Germinal center (tissue), 1 donor: ENCODE results near the gene ANKRD12.
"Not testable (repeated sequence)": the region's sequence is repeated elsewhere in the genome, so short reads cannot be mapped to it uniquely, and the experiment has no call there.

Source experiments
- DNase-seq: peaks from one replicate; pipeline ENCODE4 v3.0.0; 2012; ENCODE audit warnings: mixed read lengths, low spot score

The ANKRD12 gene

DNA sequence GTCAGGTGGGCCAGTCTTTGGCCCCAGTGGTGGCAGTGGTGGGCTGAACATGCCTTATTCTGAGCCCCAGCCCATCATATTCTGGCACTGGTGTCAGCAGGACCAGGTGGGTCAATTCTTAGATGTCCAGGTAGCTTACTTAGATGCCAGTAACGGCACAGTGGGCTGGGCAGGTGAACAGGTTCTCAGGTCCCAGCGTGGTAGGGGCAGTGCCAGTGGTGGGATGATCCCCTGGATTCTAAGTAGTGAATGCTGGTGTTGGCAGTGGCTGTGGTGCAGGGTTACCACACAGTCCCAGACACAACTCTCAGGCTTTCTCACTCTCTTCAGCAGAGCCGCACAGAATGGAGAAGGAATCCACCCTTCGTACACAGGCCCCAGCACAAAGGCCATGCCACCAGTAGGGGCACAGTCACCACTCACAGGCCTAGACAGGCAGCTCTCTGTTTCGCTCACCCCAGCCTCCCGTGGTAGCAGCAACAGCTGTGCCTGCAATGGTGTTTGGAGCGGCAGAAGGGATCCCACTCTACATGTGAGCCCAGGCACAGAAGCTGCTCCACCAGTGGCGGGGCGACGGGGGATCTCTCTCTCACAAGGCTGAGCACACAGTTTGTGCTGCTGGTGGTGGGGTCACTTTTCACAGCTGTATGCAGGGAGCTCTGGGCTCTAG is 97.3 kb downstream of the ANKRD12 start:
- DNase-seq, result no peak

DNA sequence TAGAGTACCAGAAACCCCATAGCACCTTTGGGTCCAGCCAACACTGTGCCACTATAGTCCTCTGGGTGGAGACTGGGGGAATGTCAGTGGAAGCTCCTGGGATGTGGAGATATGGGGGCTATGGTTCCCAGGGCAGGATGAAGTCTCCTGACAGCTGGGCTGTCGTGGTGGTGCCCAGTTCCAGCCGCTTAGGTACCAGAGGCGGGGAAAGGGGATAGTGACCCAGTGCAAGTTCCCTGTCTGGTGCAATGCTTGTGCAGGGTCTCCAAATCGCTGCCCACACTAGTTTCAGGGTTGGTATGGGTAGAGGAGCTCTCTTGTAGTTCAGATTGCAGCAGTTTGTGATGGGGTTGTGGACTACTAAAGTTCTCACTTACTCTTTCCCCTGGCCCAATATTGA is 97.9 kb downstream of the ANKRD12 start:
- DNase-seq, result no peak

- no peak for DNase-seq
Measured at GRCh38 chr18:9237981-9238380, 101.4 kb downstream of the ANKRD12 start.

DNA sequence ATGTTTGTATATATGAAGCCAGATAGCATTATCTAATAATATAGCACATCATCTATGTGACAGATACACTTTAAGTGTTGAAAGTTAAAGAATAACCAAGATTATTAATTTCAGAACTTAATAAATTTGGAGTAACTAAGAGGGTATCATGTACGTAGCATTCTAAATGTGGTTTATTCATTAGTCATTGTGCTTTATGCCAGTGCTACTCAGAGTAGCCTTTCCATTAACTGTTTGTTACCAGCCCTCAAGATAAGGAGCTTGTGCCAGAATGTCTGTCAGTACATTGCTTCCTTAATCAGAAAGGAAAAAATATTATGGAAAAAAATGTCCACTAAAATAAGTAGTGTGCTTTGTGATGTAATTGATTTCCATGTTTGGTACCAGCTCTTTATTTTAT is 103.1 kb downstream of the ANKRD12 start:
- DNase-seq, result no peak

DNA sequence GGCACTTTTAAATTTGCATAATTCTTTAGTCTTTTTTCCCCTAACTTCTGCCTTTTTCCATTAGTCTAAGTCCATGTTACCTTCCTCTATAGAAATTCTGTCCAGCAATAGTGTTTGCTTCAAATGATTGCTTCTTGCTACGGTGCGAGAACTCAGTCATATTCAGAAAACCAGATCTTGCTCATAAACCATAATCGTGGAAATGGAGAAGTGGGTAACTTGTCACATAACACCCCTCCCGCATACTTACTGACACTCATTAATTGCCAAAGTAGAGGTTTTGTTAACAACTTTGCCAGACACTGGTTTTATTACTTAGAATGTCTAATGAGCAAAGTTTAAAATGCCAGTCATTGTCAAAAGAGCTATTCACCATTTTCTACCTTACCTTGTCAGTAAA is 103.7 kb downstream of the ANKRD12 start:
- DNase-seq, result no peak

DNA sequence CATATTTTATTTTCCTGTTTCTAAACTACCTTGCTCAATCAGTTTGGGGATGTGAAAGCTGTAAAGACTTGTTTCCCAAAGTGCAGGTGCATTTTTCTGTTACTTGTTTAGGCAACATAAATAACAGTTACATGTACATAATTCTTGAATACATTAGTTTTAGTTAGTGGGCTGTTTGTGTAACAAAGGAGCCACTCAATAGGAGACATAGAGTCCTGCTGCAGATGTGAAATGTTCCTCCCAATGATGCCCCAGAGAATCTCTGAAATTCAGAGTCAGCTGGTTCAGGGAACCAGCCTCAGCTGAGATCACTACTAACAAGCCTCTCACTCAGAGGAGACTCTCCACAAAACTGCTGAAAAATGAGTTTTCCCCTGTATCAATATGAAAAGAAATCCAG is 106.4 kb downstream of the ANKRD12 start:
- peak; percentile 18 for DNase-seq

GRCh38 chr18:9244376-9244775 is 107.8 kb downstream of the ANKRD12 start:
- DNase-seq, result no peak

GRCh38 chr18:9248661-9249060 is 112.1 kb downstream of the ANKRD12 start:
- no peak for DNase-seq

DNA sequence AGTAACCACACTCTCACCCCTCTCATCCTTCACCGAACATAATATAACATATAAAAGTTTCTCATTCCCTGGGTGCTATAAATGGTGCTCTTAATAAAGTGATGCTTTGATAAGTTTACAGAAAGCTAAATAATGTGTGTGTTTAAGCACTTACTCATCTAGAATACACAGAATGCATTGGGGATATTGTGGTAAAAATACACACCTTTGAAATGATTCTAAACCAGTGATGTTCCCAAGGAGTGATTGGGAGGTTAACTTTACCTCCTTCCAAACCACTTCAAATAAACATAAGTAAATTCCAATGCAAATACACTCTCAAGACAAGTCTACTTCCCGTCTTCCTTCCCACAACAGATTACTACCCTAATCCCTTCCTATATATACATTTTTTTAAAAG is 112.7 kb downstream of the ANKRD12 start:
- no peak for DNase-seq

DNA sequence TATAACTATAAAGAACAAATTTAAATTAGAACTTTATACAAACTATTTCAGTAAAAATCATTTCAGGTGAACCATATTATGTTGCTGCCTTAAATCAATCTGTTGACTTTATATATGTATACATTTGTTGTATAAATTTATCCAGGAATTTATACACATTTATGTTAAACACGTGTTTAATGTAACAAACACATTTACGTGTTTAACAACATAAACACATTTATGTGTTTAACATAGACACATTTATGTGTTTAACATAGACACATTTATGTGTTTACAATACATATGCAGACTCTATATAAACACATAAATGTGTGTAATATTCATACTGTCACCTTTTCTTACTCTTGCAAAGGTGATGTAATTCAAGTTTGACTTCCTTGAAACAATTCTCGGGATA is 122.6 kb downstream of the ANKRD12 start:
- no peak for DNase-seq

DNA sequence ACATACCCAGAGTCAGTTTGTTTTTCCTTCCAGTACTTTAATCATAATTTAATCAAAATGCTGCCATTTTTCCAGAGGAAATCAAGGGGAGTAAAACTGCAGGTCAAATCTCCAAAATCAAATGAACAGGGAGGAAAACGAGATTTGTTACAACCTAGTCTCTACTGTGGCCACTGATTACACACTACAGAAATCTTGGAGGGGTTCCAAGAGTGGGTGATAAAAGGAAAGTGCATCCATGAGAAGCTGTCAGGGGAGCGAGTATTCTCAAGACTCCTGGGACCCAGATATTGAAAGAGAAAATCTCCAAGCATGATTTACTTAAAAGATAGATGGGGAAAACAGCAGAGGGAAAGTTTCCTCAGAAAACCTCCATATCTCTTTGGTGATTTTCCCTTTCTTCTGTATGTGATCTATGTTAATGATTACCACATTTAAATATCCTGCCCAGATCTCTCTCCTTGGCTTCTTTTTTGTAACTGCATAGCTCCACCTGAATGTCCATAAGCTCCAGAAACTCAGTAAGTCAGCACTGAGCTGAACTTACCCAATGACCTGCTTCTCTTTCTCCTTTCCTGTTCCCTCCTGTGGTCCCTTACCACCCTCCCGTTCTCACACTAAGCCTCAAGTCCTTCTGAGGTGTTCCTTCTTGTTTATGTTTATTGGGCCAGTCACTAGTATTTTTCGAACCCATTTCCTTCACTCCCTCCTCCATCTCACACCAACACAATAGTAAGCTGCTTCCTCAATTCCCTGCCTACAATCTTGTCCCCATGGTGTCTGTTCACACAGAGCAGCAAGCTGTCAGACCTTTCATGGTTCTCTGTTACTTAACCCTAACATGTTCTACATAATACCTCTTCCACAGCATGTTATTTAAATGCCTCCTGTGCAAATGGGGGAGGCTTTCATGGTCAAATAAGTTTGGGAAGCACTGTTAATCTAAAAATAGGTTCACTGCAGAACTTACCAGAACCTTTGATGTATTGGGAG is 124.1 kb downstream of the ANKRD12 start:
- no peak for DNase-seq

- DNase-seq, result no peak
Measured at GRCh38 chr18:9263264-9263663, 126.7 kb downstream of the ANKRD12 start.

DNA sequence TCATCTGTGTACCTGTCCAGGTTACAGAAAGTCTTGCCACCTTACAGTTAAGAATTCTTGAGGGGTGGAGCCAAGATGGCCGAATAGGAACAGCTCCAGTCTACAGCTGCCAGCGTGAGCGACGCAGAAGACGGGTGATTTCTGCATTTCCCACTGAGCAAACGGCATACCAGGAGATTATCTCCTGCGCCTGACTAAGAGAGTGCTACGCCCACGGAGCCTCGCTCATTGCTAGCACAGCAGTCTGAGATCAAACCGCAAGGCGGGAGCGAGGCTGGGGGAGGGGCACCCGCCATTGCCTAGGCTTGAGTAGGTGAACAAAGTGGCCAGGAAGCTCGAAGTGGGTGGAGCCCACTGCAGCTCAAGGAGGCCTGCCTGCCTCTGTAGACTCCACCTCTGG is 128.2 kb downstream of the ANKRD12 start:
- DNase-seq, result not testable (repeated sequence)

DNA sequence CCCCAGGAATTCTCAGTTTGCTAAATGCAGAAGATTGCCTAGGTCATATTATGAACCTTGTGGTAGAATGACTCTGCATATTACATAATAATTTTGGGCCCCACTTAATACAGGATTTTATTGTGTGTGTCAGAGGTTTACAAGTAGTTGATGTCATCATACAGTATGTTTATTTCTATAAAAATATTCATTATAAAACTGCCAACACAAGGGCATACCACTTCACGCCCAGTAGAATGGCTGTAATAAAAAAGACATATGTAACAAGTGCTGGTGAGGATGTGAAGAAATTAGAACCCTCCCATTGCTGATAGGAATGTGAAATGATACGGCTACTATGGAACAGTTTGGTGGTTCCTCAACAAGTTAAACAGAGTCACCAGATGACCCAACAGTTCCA is 136.6 kb downstream of the ANKRD12 start:
- no peak for DNase-seq

GRCh38 chr18:9275890-9276289 is 139.3 kb downstream of the ANKRD12 start:
- no peak for DNase-seq

DNA sequence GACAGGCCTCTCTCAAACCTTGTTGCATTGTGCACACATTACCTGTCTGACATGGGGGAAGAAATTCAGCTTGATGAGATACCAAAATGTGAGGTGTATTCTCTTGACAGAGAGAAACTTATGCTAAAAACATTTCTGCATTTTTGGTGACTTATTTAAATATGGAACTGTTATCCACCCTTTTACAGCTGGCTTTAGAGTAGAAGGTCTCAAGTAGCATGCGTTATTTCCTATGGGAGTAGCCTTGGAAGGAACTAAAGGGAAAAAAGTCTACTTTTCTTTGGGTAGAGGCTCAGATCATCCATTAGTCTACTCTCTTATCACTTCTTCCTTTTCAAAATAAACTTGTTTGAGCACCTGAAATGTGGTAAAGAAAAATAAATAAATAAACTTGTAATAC is 141.4 kb downstream of the ANKRD12 start:
- no peak for DNase-seq

DNA sequence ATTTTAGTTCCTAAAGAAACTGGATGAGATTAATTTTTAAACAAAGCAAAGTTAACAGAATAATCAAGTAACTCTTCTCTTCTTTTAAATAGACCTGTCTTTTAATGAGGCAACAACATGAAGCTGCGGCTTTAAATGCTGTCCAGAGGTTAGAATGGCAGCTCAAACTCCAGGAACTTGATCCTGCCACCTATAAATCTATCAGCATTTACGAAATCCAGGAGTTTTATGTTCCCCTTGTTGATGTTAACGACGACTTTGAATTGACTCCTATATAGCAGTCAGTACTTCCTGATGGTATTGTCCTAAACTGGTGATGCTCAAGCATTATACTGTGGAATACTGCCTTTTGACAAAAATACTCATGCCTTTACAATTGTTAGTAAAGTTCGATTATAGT is 144.3 kb downstream of the ANKRD12 start:
- DNase-seq, result no peak

DNA sequence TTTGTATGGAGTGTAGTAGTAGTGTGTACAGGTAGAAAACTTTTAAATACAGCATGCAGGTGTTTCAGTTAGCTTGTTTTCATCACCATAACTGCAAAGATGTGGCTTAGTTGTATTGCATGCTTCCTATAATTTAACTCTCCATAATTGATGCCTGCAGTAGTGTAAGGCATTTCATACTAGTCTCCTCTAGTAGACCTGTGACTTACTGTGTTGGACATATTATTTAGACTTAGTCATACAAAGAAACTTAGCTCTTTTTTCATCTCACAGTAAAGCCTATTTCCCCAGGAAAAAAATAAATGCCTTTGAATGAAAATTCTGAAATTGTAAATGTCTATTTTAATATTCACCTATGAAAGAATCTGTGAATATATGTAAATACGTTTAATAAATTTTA is 145.2 kb downstream of the ANKRD12 start:
- DNase-seq, result no peak

DNA sequence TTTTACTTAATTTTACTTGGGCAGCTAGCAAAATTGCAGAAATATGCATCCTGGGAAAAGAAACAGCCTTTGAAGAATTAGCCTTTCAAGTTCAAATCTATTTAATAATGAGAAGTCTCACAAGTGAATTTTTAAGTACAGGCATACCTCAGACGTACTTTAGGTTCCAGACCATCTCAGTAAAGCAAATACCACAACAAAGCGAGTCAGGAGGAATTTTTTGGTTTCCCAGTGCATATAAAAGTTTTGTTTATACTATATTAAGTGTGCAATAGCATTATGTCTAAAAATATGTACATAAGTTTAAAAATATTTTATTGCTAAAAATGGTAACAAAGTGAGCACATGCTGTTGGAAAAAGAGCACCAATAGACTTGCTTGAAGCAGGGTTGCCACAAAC is 147.2 kb downstream of the ANKRD12 start:
- DNase-seq, result no peak

GRCh38 chr18:9285604-9286003 is 149.0 kb downstream of the ANKRD12 start:
- no peak for DNase-seq

DNA sequence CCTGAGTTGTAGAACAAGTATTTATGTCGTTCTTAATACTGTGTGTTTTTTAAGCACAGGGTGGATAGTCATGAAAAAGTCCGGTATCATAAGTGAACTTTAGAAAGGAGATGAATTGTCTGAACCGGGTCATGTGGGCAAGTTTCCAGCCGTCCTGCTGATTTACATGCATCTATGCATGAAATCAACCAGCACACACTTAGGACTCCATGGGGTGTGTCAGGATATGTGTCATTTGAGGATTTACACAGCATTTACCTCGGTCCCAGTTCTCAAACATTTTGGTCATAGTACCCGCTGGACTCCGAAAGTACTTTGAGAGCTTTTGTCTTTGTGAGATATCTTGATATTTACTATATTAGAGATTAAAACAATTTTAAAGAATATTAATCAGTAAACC is 150.5 kb downstream of the ANKRD12 start:
- DNase-seq, result no peak

DNA sequence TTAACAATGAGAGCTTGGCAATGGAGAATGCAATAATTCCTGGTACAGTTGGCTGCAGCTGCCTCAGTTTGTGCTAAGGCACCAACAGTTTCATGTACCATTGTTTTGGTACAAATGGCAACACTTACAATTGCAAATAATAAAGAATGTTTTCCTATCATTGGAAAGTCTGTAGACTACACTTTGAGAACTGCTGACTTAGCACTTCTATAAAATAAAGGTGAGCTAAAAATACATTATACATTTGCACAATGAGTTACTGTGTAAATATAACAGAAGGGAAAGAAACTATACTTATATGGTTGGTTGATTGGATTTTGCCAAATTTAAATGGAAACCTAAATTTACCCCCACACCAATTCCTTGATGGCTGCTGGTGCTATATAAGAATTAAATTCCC is 153.1 kb downstream of the ANKRD12 start:
- no peak for DNase-seq

GRCh38 chr18:9290156-9290555 is 153.6 kb downstream of the ANKRD12 start:
- DNase-seq, result no peak
